Calu3 (cell line): ENCODE measurements around the gene GALNT6. TPM values are rescaled to one million over a fixed set of nuclear protein-coding genes. Genes with fewer than 3 reads are reported as not detected.
A peak's percentile ranks its signal among the peaks of the same experiment; 100 is the strongest.

Experiments used
- BruUV-seq: library from RNA; stranded (reverse); fragments of 400-500 nt; replicated peaks from 2 replicates; lab custom pipeline; 2021; lab: Mats Ljungman, UMichigan
- CTCF ChIA-PET: fragments of 300-600 bp; sonication (Branson Sonifier 250); formaldehyde crosslinking; loops from one replicate; lab custom pipeline; 2022; ENCODE audit warnings: antibody characterized with exemption; lab: Charles Lee
- DNase-seq: peaks from one replicate; pipeline ENCODE4 v3.0.0; 2022
- H3K27ac Mint-ChIP-seq: one replicate; pipeline ENCODE4 v1.8.0; 2022; ENCODE audit warnings: mixed read lengths; ENCODE audit not compliant: unreplicated experiment
- H3K27me3 Mint-ChIP-seq: one replicate; pipeline ENCODE4 v1.8.0; 2022; ENCODE audit warnings: mixed read lengths; ENCODE audit not compliant: unreplicated experiment
- H3K36me3 Mint-ChIP-seq: one replicate; pipeline ENCODE4 v1.8.0; 2022; ENCODE audit warnings: mild to moderate bottlenecking, moderate library complexity, mixed read lengths; ENCODE audit not compliant: insufficient read depth, unreplicated experiment
- H3K4me1 Mint-ChIP-seq: one replicate; pipeline ENCODE4 v1.8.0; 2022; ENCODE audit warnings: mild to moderate bottlenecking, low read depth, mixed read lengths; ENCODE audit not compliant: unreplicated experiment
- H3K4me3 Mint-ChIP-seq: one replicate; pipeline ENCODE4 v1.8.0; 2022; ENCODE audit warnings: mild to moderate bottlenecking, low read depth, moderate library complexity, mixed read lengths; ENCODE audit not compliant: unreplicated experiment
- H3K9me3 Mint-ChIP-seq: one replicate; pipeline ENCODE4 v1.8.0; 2022; ENCODE audit warnings: low read depth, mixed read lengths; ENCODE audit not compliant: unreplicated experiment
- CTCF ChIP-seq: fragments of 200-600 bp; IDR thresholded peaks from one replicate; pipeline ENCODE4 v1.8.0; 2022; ENCODE audit warnings: antibody characterized with exemption; ENCODE audit not compliant: unreplicated experiment
- intact Hi-C: fragments of 100-400 bp; cut with micrococcal nuclease; formaldehyde crosslinking; loops from one replicate; pipeline ENCODE4 v1.10.0; 2022; ENCODE audit not compliant: unreplicated experiment
- total RNA-seq: library from RNA; stranded (reverse); gene quantifications from 2 replicates; pipeline ENCODE4 v1.2.3, GENCODE V29; 2022

Gene GALNT6
- total RNA-seq, 1 experiment from 2014 or later = 45.3 TPM

GRCh38 chr12:51372021-51372420 lies 19.2 kb downstream of the GALNT6 start:
- no peak for TF ChIP-seq CTCF
- CTCF ChIA-PET = interaction anchor here (0.6 to 1.4 kb wide), 6 partner anchors 10 to 654 kb away, joined by 3 to 4 read pairs (median 4); no protein-coding TSS in a partner anchor
- H3K4me1 Mint-ChIP-seq = peaks cover 24% of the 10 kb centered on the region
- no peaks in the 10 kb centered on the region for H3K9me3 Mint-ChIP-seq
- no peak for DNase-seq
- intact Hi-C loops = no loop called here
- H3K4me3 Mint-ChIP-seq = peak overlapping the region; percentile 28
- no peaks in the 10 kb centered on the region for H3K27me3 Mint-ChIP-seq
- peaks cover 15% of the 10 kb centered on the region for H3K36me3 Mint-ChIP-seq
- peak overlapping the region; percentile 57 for H3K27ac Mint-ChIP-seq
- BruUV-seq = no TSS peak

GRCh38 chr12:51371295-51371953 lies 19.8 kb downstream of the GALNT6 start:
- peak; percentile 80 for DNase-seq
- no peaks in the 10 kb centered on the region for H3K27me3 Mint-ChIP-seq
- no peak for TF ChIP-seq CTCF
- H3K4me1 Mint-ChIP-seq = peaks cover 24% of the 10 kb centered on the region
- peak overlapping the region; percentile 57 for H3K27ac Mint-ChIP-seq
- peaks cover 15% of the 10 kb centered on the region for H3K36me3 Mint-ChIP-seq
- CTCF ChIA-PET = interaction anchor here (0.6 to 1.4 kb wide), 7 partner anchors 9 to 655 kb away, joined by 3 to 4 read pairs (median 3); no protein-coding TSS in a partner anchor
- no TSS peak for BruUV-seq
- intact Hi-C loops = no loop called here
- H3K9me3 Mint-ChIP-seq = no peaks in the 10 kb centered on the region
- peak overlapping the region; percentile 28 for H3K4me3 Mint-ChIP-seq

- no TSS peak for BruUV-seq
- Mint-ChIP-seq H3K4me1 (peaks cover 24% of the 10 kb centered on the region), H3K27me3 (no peaks in the 10 kb centered on the region), H3K4me3 (no peak overlapping the region), H3K9me3 (no peaks in the 10 kb centered on the region), H3K36me3 (peaks cover 15% of the 10 kb centered on the region), H3K27ac (no peak overlapping the region)
- intact Hi-C loops = no loop called here
- CTCF ChIA-PET = interaction anchor here (1.1 to 1.4 kb wide), 2 partner anchors 16 to 506 kb away, joined by 3 to 4 read pairs; no protein-coding TSS in a partner anchor
- DNase-seq = no peak
- no peak for TF ChIP-seq CTCF
Observed at GRCh38 chr12:51370667-51371066, 20.5 kb downstream of the GALNT6 start.

- no peak for TF ChIP-seq CTCF
- peaks cover 11% of the 10 kb centered on the region for H3K36me3 Mint-ChIP-seq
- no peak for DNase-seq
- H3K4me1 Mint-ChIP-seq = peaks cover 24% of the 10 kb centered on the region
- no peaks in the 10 kb centered on the region for H3K9me3 Mint-ChIP-seq
- BruUV-seq = no TSS peak
- no peak overlapping the region for H3K27ac Mint-ChIP-seq
- intact Hi-C loops = no loop called here
- H3K4me3 Mint-ChIP-seq = no peak overlapping the region
- CTCF ChIA-PET = interaction anchor here (0.6 kb wide), 1 partner anchor 355 kb away, joined by 4 read pairs; no protein-coding TSS in a partner anchor
- H3K27me3 Mint-ChIP-seq = no peaks in the 10 kb centered on the region
Observed at GRCh38 chr12:51369581-51369980, 21.6 kb downstream of the GALNT6 start.
